T-helper 1 cell treated with Interleukin-12 subunit alpha and Interleukin-12 subunit beta and Interleukin-4 antibody, amounts not matched to agents 30 ng/mL and 1 ng/mL, for 36 hours (primary cell): ENCODE data around the gene SSC4D. TPM values are rescaled to one million over a fixed set of nuclear protein-coding genes. Genes with fewer than 3 reads are reported as not detected.
"Not testable (repeated sequence)": the region's sequence is repeated elsewhere in the genome, so short reads cannot be mapped to it uniquely, and the experiment has no call there.

Source experiments
- intact Hi-C: fragments of 100-400 bp; cut with micrococcal nuclease; formaldehyde crosslinking; loops from one replicate; pipeline ENCODE4 v1.15.1; 2024
- total RNA-seq: library from RNA; stranded (reverse); gene quantifications from 2 replicates; pipeline ENCODE4 v1.2.3, GENCODE V29; 2022

The SSC4D gene
- total RNA-seq, 1 donor from 2014 or later = 0.17 TPM

- intact Hi-C loops = loop anchor here (10.0 kb wide), 1 partner anchor 1145 kb away; the partner anchor contains the start of gene PTPN12
These were observed 19.4 kb downstream of the SSC4D start for GRCh38 chr7:76390092-76390491.

DNA sequence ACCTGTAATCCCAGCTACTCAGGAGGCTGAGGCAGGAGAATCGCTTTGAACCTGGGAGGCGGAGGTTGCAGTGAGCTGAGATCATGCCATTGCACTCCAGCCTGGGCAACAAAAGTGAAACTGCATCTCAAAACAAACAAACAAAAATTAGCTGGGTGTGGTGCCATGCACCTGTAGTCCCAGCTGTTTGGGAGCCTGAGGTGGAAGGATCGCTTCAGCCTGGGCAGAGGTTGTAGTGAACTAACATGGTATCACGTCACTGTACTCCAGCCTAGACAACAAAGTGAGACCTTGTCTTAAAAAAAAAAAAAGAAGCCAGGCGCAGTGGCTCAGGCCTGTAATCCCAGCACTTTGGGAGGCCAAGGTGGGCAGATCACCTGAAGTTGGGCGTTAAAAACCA, 21.7 kb downstream of the SSC4D start:
- intact Hi-C loops = not testable (repeated sequence)

- intact Hi-C loops = no loop called here
These were observed 22.7 kb downstream of the SSC4D start for GRCh38 chr7:76386691-76387260.

DNA sequence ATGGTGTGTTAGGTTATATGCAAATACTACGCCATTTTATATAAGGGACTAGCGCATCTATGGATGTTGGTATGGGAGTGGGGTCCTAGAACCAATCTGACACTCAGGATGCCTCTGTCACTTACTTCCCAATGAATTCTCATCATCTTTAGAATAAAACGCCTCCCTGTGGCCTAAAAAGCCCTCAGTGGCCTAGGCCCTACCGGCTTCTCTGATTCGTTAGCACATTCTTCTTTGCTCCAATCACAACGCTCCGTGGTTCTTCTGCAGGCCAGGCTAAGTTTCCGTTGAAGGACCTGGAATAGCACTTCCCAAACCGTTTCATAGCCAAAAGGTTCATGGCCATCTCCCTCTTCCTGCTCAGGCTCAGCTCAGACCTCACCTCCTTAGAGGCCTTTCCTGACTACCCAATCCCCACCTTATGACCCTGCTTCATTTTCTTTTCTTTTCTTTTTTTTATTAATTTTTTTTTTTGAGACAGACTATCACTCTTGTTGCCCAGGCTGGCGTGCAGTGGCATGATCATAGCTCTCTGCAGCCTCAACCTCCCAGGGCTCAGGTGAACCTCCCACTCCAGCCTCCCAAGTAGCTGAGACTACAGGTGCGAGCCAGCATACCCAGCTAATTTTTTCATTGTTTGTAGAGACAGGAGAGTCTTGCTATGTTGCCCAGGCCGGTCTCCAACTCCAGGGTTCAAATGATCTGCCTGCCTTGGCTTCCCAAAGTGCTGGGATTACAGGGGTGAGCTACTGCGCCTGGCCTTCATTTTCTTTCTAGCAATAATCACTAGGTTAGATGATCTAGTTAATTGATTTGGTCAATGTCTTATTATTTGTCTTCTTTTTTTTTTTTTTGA, 26.2 kb downstream of the SSC4D start:
- intact Hi-C loops = no loop called here

DNA sequence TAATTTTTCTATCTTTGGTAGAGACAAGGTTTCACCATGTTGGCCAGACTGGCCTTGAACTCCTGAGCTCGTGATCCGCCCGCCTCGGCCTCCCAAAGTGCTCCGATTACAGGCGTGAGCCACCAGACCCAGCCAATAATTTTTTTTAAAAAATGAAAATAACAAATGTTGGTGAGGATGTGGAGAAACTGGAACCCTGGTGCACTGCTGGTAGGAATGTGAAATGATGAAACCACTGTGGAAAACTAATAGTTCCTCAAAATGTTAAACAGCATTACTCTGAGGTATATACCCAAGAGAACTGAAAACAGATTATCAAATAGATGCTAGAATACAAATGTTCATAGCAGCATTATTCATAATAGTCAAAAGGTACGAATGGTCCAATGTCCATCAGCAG, 27.7 kb downstream of the SSC4D start:
- intact Hi-C loops = no loop called here

DNA sequence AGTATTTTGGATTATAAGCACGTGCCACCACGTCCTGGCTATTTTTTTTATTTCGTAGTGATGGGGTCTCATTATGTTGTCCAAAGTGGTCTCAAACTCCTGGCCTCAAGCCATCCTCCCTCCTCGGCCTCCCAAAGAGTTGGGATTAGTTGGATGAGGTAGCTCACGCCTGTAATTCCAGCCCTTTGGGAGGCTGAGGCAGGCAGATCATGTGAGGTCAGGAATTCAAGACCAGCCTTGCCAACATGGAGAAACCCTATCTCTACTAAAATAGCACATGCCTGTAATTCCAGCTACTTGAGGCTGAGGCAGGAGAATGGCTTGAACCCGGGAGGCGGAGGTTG, 28.9 kb downstream of the SSC4D start:
- intact Hi-C loops = no loop called here

DNA sequence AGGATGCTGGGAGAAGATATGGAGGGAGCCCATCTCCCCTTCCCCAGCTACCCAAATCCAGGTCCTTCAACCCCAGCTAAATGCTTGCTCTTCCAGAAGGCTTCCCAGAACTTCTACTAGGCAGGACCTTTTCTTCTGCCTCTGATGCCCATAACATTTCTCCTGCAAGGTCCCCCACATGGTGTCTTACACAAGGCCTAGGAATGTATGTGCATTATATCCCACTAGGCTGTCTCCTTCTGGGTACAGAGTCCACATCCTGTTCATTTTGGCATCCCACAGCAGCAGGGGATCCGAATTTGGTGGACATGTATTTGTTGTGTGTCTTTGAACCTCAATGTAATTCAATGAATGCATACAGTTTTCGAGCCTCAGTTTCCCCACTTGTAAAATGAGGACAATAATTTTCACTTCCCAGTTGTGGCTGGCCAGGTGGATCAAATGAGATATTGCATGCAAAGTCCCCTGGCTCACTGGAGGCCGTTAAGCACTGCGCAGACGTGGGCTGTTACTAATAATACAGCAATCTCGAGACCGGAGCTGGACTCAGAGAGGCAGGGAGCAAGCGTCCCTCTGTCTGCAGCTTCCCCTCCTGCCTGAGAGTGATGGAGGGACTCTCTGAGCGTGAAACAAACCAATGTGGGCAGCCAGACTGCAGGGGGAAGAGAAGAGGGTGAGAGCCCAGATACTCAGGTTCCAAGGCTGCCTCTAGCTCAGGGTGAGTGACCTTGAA, 32.1 kb downstream of the SSC4D start:
- intact Hi-C loops = no loop called here

GRCh38 chr7:76375251-76375650, 34.2 kb downstream of the SSC4D start:
- intact Hi-C loops = no loop called here

GRCh38 chr7:76372984-76373833, 36.3 kb downstream of the SSC4D start:
- intact Hi-C loops = no loop called here

GRCh38 chr7:76371396-76371795, 38.1 kb downstream of the SSC4D start:
- intact Hi-C loops = no loop called here

- intact Hi-C loops = no loop called here
These were observed 40.5 kb downstream of the SSC4D start for GRCh38 chr7:76369018-76369417.

- intact Hi-C loops = no loop called here
These were observed 41.3 kb downstream of the SSC4D start for GRCh38 chr7:76368190-76368589.

DNA sequence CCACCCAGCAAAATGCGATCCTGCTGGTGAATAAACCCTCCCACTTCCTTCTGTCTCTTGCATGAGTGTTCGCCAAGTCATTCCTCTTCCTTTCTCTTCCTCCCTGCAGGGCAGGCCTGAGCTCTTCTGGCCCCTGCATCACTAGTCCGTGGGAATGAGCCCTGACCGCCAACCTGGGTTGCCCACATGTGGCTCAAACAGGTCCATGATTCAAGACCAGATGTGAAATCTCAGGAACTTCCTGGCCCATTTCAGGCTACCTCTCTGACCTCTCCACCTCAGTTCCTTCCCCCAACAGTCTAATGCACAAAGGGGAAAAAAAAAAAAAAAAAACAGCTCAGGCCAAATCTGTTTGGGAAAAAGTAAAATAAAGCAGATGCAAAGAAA, 45.3 kb downstream of the SSC4D start:
- intact Hi-C loops = loop anchor here (1.0 kb wide), 1 partner anchor 29 kb away; no protein-coding TSS in a partner anchor

DNA sequence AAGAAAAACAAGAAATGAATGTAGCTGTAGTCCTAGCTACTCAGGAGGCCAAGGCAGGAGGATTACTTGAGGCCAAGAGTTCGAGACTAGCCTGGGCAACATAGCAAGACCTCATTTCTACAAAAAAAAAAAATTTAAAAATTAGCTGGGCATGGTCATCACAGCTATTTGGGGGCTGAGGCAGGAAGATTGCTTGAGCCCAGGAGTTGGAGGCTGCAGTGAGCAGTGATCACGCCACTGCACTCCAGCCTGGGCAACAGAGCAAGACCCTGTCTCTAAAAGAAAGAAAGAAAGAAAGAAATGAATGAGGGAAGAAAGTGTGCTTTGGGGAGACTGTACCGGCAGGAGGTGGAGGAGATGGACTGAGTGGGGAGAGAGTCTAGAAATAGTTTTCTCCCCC, 45.7 kb downstream of the SSC4D start:
- intact Hi-C loops = loop anchor here (1.0 kb wide), 1 partner anchor 30 kb away; no protein-coding TSS in a partner anchor

DNA sequence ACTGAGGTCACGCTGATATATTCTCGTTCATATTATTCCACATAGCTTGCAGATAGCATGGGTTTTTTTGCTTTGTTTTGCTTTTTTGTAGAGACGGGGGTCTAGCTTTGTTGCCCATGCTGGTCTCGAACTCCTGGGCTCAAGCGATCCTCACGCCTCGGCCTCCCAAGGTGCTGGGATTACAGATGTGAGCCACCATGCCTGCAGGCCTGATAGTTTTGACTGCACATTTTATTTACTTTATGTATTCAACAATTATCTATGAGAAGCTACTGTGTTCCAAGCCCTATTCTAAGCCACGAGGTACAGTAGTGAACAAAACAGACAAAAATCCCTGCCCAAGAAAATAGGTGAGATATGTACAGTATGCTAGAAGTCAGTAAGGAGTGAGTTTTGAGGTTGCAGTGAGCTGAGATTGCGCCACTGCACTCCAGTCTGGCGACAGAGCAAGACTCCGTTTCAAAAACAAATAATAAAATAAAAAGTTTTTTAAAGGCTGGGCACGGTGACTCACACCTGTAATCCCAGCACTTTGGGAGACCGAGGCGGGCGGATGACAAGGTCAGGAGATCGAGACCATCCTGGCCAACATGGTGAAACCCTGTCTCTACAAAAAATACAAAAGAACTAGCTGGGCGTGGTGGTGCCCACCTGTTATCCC, 49.4 kb downstream of the SSC4D start:
- intact Hi-C loops = loop anchor here (1.0 to 2.0 kb wide), 14 partner anchors 33 to 1439 kb away; partner anchors contain the start of genes CCDC146, PHTF2, POR and RHBDD2

- intact Hi-C loops = loop anchor here (1.0 to 2.0 kb wide), 14 partner anchors 34 to 1439 kb away; partner anchors contain the start of genes CCDC146, PHTF2, POR and RHBDD2
These were observed 50.2 kb downstream of the SSC4D start for GRCh38 chr7:76359111-76359977.

DNA sequence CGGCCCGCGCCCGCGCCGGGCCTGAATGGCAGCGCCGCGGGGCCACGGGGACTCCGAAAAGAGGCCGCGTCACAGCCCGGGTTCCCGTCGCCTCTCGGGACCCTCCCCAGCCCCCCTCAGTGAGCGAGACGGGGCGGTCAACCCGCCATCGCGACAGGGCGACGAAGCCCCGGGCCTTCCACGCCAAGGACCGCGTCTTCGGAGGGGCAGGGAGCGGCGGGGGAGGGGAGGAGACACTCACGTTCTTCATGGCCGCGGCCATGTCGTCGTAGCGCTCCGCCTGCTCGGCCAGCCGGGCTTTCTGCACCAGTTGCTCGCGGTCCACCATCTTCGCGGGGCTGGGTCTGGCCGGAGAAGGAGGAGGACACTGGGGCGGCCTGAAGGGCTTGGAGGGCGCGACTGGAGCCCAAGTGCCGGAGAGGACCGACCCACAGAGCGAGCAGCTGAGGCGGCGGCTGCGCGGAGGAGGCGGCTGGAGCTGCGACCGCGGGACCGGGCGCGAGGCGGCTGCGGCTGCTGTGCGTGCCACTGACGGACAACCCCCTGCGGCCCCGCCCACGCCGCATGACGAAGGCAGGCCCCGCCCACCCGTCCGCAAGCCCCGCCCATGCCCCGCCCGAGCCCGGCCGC, 50.9 kb downstream of the SSC4D start, which contains the start of gene YWHAG:
YWHAG (minus strand) TSS at position 511 of the 630 bp plus-strand sequence; CDS start at position 328, 183 bp downstream.
- intact Hi-C loops = loop anchor here (1.0 to 2.0 kb wide), 14 partner anchors 35 to 1440 kb away; partner anchors contain the start of genes CCDC146, PHTF2, POR and RHBDD2

DNA sequence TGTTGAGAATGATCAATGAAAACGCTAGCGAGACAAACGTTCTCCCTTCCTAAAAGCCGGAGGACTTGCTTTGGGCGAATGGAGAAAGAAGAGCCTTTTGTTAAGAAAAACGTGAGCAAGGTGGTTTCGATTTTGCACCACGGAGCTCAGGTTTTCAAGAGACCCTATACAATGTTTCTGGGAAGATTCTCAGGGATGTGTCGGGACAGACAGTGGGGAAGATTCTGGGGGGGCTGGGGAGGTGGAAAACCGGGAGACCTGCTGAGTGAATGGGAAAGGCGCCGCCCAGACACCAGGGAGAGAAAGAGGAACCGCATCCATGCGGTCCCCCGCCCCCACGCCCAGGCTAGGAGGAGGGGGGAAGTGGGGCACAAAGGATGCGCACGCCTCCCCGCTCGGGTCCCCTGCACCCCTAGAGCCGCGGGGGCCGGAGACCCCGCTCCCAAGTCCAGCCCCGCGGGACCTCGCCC, 51.5 kb downstream of the SSC4D start:
- intact Hi-C loops = loop anchor here (2.0 kb wide), 5 partner anchors 311 to 1441 kb away; partner anchors contain the start of genes CCDC146, PHTF2, POR and RHBDD2
